CD4-positive, alpha-beta T cell (primary cell): Measurements from ENCODE around the gene ATP6V0E2. TPM values are rescaled to one million over a fixed set of nuclear protein-coding genes. Genes with fewer than 3 reads are reported as not detected.

Source experiments
- ATAC-seq: fragments of 200-7000 bp; cut with Tn5 transposase; one replicate; pipeline ENCODE4 v1.10.0; 2022; ENCODE audit warnings: mild to moderate bottlenecking; ENCODE audit not compliant: poor library complexity
- CTCF ChIA-PET: fragments of 350-600 bp; sonication (Branson Sonifier 250); formaldehyde crosslinking; loops from one replicate; lab custom pipeline; 2021; ENCODE audit warnings: antibody characterized with exemption, inconsistent platforms; lab: Charles Lee
- POLR2A ChIA-PET: fragments of 350-600 bp; sonication (Branson Sonifier 250); formaldehyde crosslinking; loops from one replicate; lab custom pipeline; 2021; ENCODE audit warnings: antibody characterized with exemption, inconsistent platforms; lab: Charles Lee
- DNase-seq, 14 experiments: peaks; one replicate each; pipeline ENCODE4 v3.0.0-alpha.2; 2013 to 2020; ENCODE audit warnings: mixed read lengths in 2 of 14
- H3K27ac ChIP-seq, 2 donors: one replicate each; pipeline versions ENCODE4 v1.5.1 to v1.7.0; 2013; ENCODE audit warnings: low read length in 2 of 2, low read depth in 1 of 2, mild to moderate bottlenecking in 1 of 2
- H3K27me3 ChIP-seq, 2 experiments: 1 replicate in 1 of 2; 2 replicates in 1 of 2; pipeline versions ENCODE4 v1.6.1 to v1.7.0; 2013; ENCODE audit warnings: low read length in 2 of 2, control low read depth in 1 of 2, mild to moderate bottlenecking in 1 of 2, moderate library complexity in 1 of 2; ENCODE audit not compliant: insufficient read depth in 2 of 2, control insufficient read depth in 1 of 2
- H3K36me3 ChIP-seq: one replicate; pipeline ENCODE4 v1.6.1; 2013; ENCODE audit warnings: low read length, control low read depth; ENCODE audit not compliant: insufficient read depth
- H3K4me1 ChIP-seq: one replicate; pipeline ENCODE4 v1.6.1; 2013; ENCODE audit warnings: low read length, control low read depth; ENCODE audit not compliant: insufficient read depth
- H3K4me3 ChIP-seq: one replicate; pipeline ENCODE4 v1.5.1; 2013; ENCODE audit warnings: mild to moderate bottlenecking, low read length, moderate library complexity
- H3K9me3 ChIP-seq, 2 experiments: 1 replicate in 1 of 2; 2 replicates in 1 of 2; pipeline versions ENCODE4 v1.6.1 to v1.7.0; 2013; ENCODE audit warnings: low read length in 2 of 2, mild to moderate bottlenecking in 2 of 2, control low read depth in 1 of 2, moderate library complexity in 1 of 2; ENCODE audit not compliant: control insufficient read depth in 1 of 2, insufficient read depth in 1 of 2
- H3K27ac Mint-ChIP-seq: one replicate; pipeline ENCODE4 v1.8.0; 2020; ENCODE audit warnings: mixed read lengths
- H3K27me3 Mint-ChIP-seq: one replicate; pipeline ENCODE4 v1.8.0; 2021; ENCODE audit warnings: mixed read lengths
- H3K36me3 Mint-ChIP-seq: one replicate; pipeline ENCODE4 v1.8.0; 2021; ENCODE audit warnings: low read depth, mixed read lengths
- H3K4me1 Mint-ChIP-seq: one replicate; pipeline ENCODE4 v1.8.0; 2021; ENCODE audit warnings: low read depth, mixed read lengths
- H3K4me3 Mint-ChIP-seq: one replicate; pipeline ENCODE4 v1.8.0; 2020; ENCODE audit warnings: mild to moderate bottlenecking, mixed read lengths
- H3K9me3 Mint-ChIP-seq: one replicate; pipeline ENCODE4 v1.8.0; 2020; ENCODE audit warnings: mixed read lengths
- CTCF ChIP-seq: fragments of 200-600 bp; IDR thresholded peaks from one replicate; pipeline ENCODE4 v1.8.0; 2022; ENCODE audit warnings: antibody characterized with exemption, mild to moderate bottlenecking
- intact Hi-C, 2 experiments: fragments of 100-400 bp; cut with DNase I in 1 of 2; cut with micrococcal nuclease in 1 of 2; formaldehyde crosslinking; loops; one replicate each; pipeline versions ENCODE4 v1.15.1 to v1.9.0; 2023 to 2025; cut with DNase I, micrococcal nuclease
- total RNA-seq, 174 experiments: library from RNA in 2 of 174; stranded (reverse) in 2 of 174; gene quantifications; one replicate each; pipeline ENCODE4 v1.2.3 and lab custom pipeline; 2021 to 2026

ATP6V0E2 gene
- total RNA-seq, 2 experiments from 2014 or later, result 23.2 to 24.9 TPM

- CTCF ChIA-PET, result interaction anchor here (0.7 to 1.4 kb wide), 3 partner anchors 11 to 22 kb away, joined by 3 to 5 read pairs (median 4); no protein-coding TSS in a partner anchor
- H3K4me1 ChIP-seq, result peaks cover 72% of the 10 kb centered on the region
- peak in 2 of 14 experiments; percentile 35 to 47 for DNase-seq
- peaks cover 67% of the 10 kb centered on the region for H3K4me1 Mint-ChIP-seq
- no peak overlapping the region for H3K27ac ChIP-seq
- peaks cover 0 to 3% of the 10 kb centered on the region in 2 experiments for H3K9me3 ChIP-seq
- no peaks in the 10 kb centered on the region for H3K27me3 Mint-ChIP-seq
- no peaks in the 10 kb centered on the region for H3K27me3 ChIP-seq
- no peak for ATAC-seq
- no peak overlapping the region for H3K27ac Mint-ChIP-seq
- no peak overlapping the region for H3K4me3 ChIP-seq
- intact Hi-C loops, result no loop called here
- no peak overlapping the region for H3K4me3 Mint-ChIP-seq
- H3K36me3 Mint-ChIP-seq, result peaks cover 55% of the 10 kb centered on the region
- H3K9me3 Mint-ChIP-seq, result no peaks in the 10 kb centered on the region
- H3K36me3 ChIP-seq, result peaks cover 57% of the 10 kb centered on the region
- peak; percentile 33 for TF ChIP-seq CTCF
- POLR2A ChIA-PET, result interaction anchor here (0.8 to 1.8 kb wide), 3 partner anchors 10 to 22 kb away, joined by 3 to 12 read pairs (median 4); no protein-coding TSS in a partner anchor
Observed at GRCh38 chr7:149860821-149861727, 12.7 kb upstream of the ATP6V0E2 start.

- Mint-ChIP-seq H3K36me3 (peaks cover 55% of the 10 kb centered on the region), H3K27ac (no peak overlapping the region), H3K4me3 (no peak overlapping the region), H3K4me1 (peaks cover 67% of the 10 kb centered on the region), H3K27me3 (no peaks in the 10 kb centered on the region), H3K9me3 (no peaks in the 10 kb centered on the region)
- DNase-seq (no peak), ATAC-seq (no peak)
- TF ChIP-seq CTCF, result no peak
- intact Hi-C loops, result no loop called here
- ChIA-PET POLR2A (interaction anchor here (0.8 to 1.8 kb wide), 3 partner anchors 9 to 21 kb away, joined by 3 to 12 read pairs (median 4); no protein-coding TSS in a partner anchor), CTCF (interaction anchor here (0.7 to 1.4 kb wide), 3 partner anchors 10 to 22 kb away, joined by 3 to 5 read pairs (median 4); no protein-coding TSS in a partner anchor)
- no peak overlapping the region for H3K27ac ChIP-seq
- H3K27me3 ChIP-seq, result no peaks in the 10 kb centered on the region
- H3K36me3 ChIP-seq, result peaks cover 57% of the 10 kb centered on the region
- no peak overlapping the region for H3K4me3 ChIP-seq
- H3K9me3 ChIP-seq, result peaks cover 0 to 3% of the 10 kb centered on the region in 2 experiments
- peaks cover 72% of the 10 kb centered on the region for H3K4me1 ChIP-seq
Observed at GRCh38 chr7:149861728-149862045, 12.1 kb upstream of the ATP6V0E2 start.

GRCh38 chr7:149862156-149862555, 11.6 kb upstream of the ATP6V0E2 start:
- Mint-ChIP-seq H3K36me3 (peaks cover 55% of the 10 kb centered on the region), H3K9me3 (no peaks in the 10 kb centered on the region), H3K27me3 (no peaks in the 10 kb centered on the region), H3K4me1 (peaks cover 67% of the 10 kb centered on the region), H3K27ac (no peak overlapping the region), H3K4me3 (no peak overlapping the region)
- no peak for TF ChIP-seq CTCF
- peaks cover 0 to 3% of the 10 kb centered on the region in 2 experiments for H3K9me3 ChIP-seq
- peaks cover 57% of the 10 kb centered on the region for H3K36me3 ChIP-seq
- no peak for DNase-seq
- intact Hi-C loops, result no loop called here
- H3K27me3 ChIP-seq, result no peaks in the 10 kb centered on the region
- ChIA-PET CTCF (interaction anchor here (1.4 kb wide), 1 partner anchor 21 kb away, joined by 4 read pairs; no protein-coding TSS in a partner anchor), POLR2A (interaction anchor here (1.8 kb wide), 1 partner anchor 9 kb away, joined by 12 read pairs; no protein-coding TSS in a partner anchor)
- H3K27ac ChIP-seq, result no peak overlapping the region
- H3K4me1 ChIP-seq, result peaks cover 76% of the 10 kb centered on the region
- H3K4me3 ChIP-seq, result no peak overlapping the region
- ATAC-seq, result no peak
